Epithelial cell of prostate (primary cell): ENCODE measurements around the gene WDR86.

ENCODE experiments used
- DNase-seq: peaks from one replicate; pipeline ENCODE4 v3.0.0-alpha.2; 2011; ENCODE audit warnings: low read depth, low spot score
- H3K27ac ChIP-seq: fragments of 450-650 bp; 2 replicates; pipeline ENCODE4 v1.5.1; 2017; ENCODE audit warnings: mild to moderate bottlenecking

Gene WDR86

GRCh38 chr7:151393031-151393977, 16.5 kb downstream of the WDR86 start:
- no peak overlapping the region for H3K27ac ChIP-seq
- DNase-seq = no peak

GRCh38 chr7:151392426-151392825, 17.4 kb downstream of the WDR86 start:
- DNase-seq = no peak
- no peak overlapping the region for H3K27ac ChIP-seq

GRCh38 chr7:151392002-151392401, 17.8 kb downstream of the WDR86 start:
- H3K27ac ChIP-seq = no peak overlapping the region
- no peak for DNase-seq

- DNase-seq = no peak
- H3K27ac ChIP-seq = no peak overlapping the region
Observed at GRCh38 chr7:151391358-151391730, 18.5 kb downstream of the WDR86 start.

GRCh38 chr7:151390598-151391357, 19.1 kb downstream of the WDR86 start:
- DNase-seq = no peak

GRCh38 chr7:151389768-151390597, 19.9 kb downstream of the WDR86 start:
- H3K27ac ChIP-seq = no peak overlapping the region
- no peak for DNase-seq

More at GRCh38 chr7:151390598-151391357, 19.1 kb downstream of the WDR86 start:
- no peak overlapping the region for H3K27ac ChIP-seq

GRCh38 chr7:151389096-151389767, 20.6 kb downstream of the WDR86 start:
- no peak overlapping the region for H3K27ac ChIP-seq
- no peak for DNase-seq

GRCh38 chr7:151388430-151388829, 21.4 kb downstream of the WDR86 start:
- DNase-seq = no peak

GRCh38 chr7:151388007-151388297, 21.9 kb downstream of the WDR86 start:
- no peak overlapping the region for H3K27ac ChIP-seq
- no peak for DNase-seq

More at GRCh38 chr7:151388430-151388829, 21.4 kb downstream of the WDR86 start:
- no peak overlapping the region for H3K27ac ChIP-seq

- H3K27ac ChIP-seq = no peak overlapping the region
- DNase-seq = no peak
Observed at GRCh38 chr7:151387161-151388006, 22.5 kb downstream of the WDR86 start.

GRCh38 chr7:151386301-151387160, 23.3 kb downstream of the WDR86 start:
- no peak overlapping the region for H3K27ac ChIP-seq
- no peak for DNase-seq

- H3K27ac ChIP-seq = no peak overlapping the region
- DNase-seq = no peak
Observed at GRCh38 chr7:151385626-151386300, 24.1 kb downstream of the WDR86 start.

GRCh38 chr7:151384776-151385625, 24.8 kb downstream of the WDR86 start:
- H3K27ac ChIP-seq = no peak overlapping the region
- DNase-seq = no peak

- no peak for DNase-seq
Observed at GRCh38 chr7:151384352-151384697, 25.5 kb downstream of the WDR86 start.

GRCh38 chr7:151383638-151384351, 26.0 kb downstream of the WDR86 start:
- DNase-seq = peak; percentile 16
- no peak overlapping the region for H3K27ac ChIP-seq

More at GRCh38 chr7:151384352-151384697, 25.5 kb downstream of the WDR86 start:
- no peak overlapping the region for H3K27ac ChIP-seq
